ENCODE measurements around the gene FAM219A. TPM values are rescaled to one million over a fixed set of nuclear protein-coding genes. Genes with fewer than 3 reads are reported as not detected.

The FAM219A gene
- total RNA-seq, 1 experiment from 2014 or later = 17.1 TPM

- H3K4me2 ChIP-seq (ENCODE audit: low read length) = peak overlapping the region; percentile 57; the same call in 1 of the 2 replicates
- H3K9me3 ChIP-seq (ENCODE audit: low read length) = no peaks in the 10 kb centered on the region
- POLR2A ChIA-PET (ENCODE audit: unreplicated experiment) = no interaction called here
- CTCF ChIA-PET = interaction anchor here (0.5 to 2.9 kb wide), 2 partner anchors 89 to 238 kb away, joined by 15 to 16 read pairs; no protein-coding TSS in a partner anchor
- no peak overlapping the region for H2AFZ ChIP-seq (ENCODE audit: low read length)
- 0 out of 2 replicates have a peak, but pooled peaks cover 5% of the 10 kb centered on the region for H4K20me1 ChIP-seq (ENCODE audit: low read length)
- no peak overlapping the region for H3K9ac ChIP-seq (ENCODE audit: low read length)
- no peaks in the 10 kb centered on the region for H3K79me2 ChIP-seq (ENCODE audit: low read length)
- peaks cover 31% of the 10 kb centered on the region for H3K4me1 ChIP-seq (ENCODE audit: insufficient read depth, low read length)
- ATAC-seq (peak; percentile 74), DNase-seq (peak; percentile 90)
- H3K27ac ChIP-seq (ENCODE audit: low read length) = peak overlapping the region; percentile 30
- no peaks in the 10 kb centered on the region for H3K27me3 ChIP-seq (ENCODE audit: low read length)
- intact Hi-C loops (cut with micrococcal nuclease) = loop anchor here (5.0 kb wide), 1 partner anchor 89 kb away; no protein-coding TSS in a partner anchor
- H3K36me3 ChIP-seq (ENCODE audit: low read depth, low read length) = no peaks in the 10 kb centered on the region
- TF ChIP-seq EZH2phosphoT487 (IDR thresholded peaks at IDR 0.05; ENCODE audit: borderline replicate concordance, low read length) (no peak), EZH2 (IDR thresholded peaks at IDR 0.05; ENCODE audit: low read length, unreplicated experiment) (no peak), CTCF (conservative IDR thresholded peaks at IDR 0.05; ENCODE audit: low read depth, low read length) (no peak)
- no peak overlapping the region for H3K4me3 ChIP-seq (ENCODE audit: low read length)
- H3K9me2 ChIP-seq (replicated peaks; ENCODE audit: low read length) = no peaks in the 10 kb centered on the region
- no TSS peak for BruUV-seq (replicated peaks)
- no peaks in the 10 kb centered on the region for H3F3A ChIP-seq (ENCODE audit: low read length, unreplicated experiment)
Measured at GRCh38 chr9:34503406-34503805, 45.0 kb upstream of the FAM219A start.

GRCh38 chr9:34502891-34503290, 44.5 kb upstream of the FAM219A start:
- Histone ChIP-seq H3K9me3 (ENCODE audit: low read length) (no peaks in the 10 kb centered on the region), H3K9ac (ENCODE audit: low read length) (no peak overlapping the region), H3K9me2 (replicated peaks; ENCODE audit: low read length) (no peaks in the 10 kb centered on the region), H4K20me1 (ENCODE audit: low read length) (0 out of 2 replicates have a peak, but pooled peaks cover 5% of the 10 kb centered on the region), H3F3A (ENCODE audit: low read length, unreplicated experiment) (no peaks in the 10 kb centered on the region), H3K4me1 (ENCODE audit: insufficient read depth, low read length) (peaks cover 31% of the 10 kb centered on the region), H3K4me3 (ENCODE audit: low read length) (no peak overlapping the region; the same call in 1 of the 2 replicates), H2AFZ (ENCODE audit: low read length) (no peak overlapping the region), H3K36me3 (ENCODE audit: low read depth, low read length) (no peaks in the 10 kb centered on the region), H3K27me3 (ENCODE audit: low read length) (no peaks in the 10 kb centered on the region), H3K27ac (ENCODE audit: low read length) (peak overlapping the region; percentile 30), H3K4me2 (ENCODE audit: low read length) (peak overlapping the region; percentile 57), H3K79me2 (ENCODE audit: low read length) (no peaks in the 10 kb centered on the region)
- ATAC-seq (peak; percentile 35), DNase-seq (peak; percentile 36)
- BruUV-seq (replicated peaks) = no TSS peak
- POLR2A ChIA-PET (ENCODE audit: unreplicated experiment) = no interaction called here
- intact Hi-C loops (cut with micrococcal nuclease) = loop anchor here (5.0 kb wide), 1 partner anchor 89 kb away; no protein-coding TSS in a partner anchor
- TF ChIP-seq EZH2 (IDR thresholded peaks at IDR 0.05; ENCODE audit: low read length, unreplicated experiment) (no peak), EZH2phosphoT487 (IDR thresholded peaks at IDR 0.05; ENCODE audit: borderline replicate concordance, low read length) (no peak), CTCF (conservative IDR thresholded peaks at IDR 0.05; ENCODE audit: low read depth, low read length) (no peak)
- CTCF ChIA-PET = interaction anchor here (1.4 to 2.9 kb wide), 2 partner anchors 72 to 89 kb away, joined by 4 to 15 read pairs; no protein-coding TSS in a partner anchor

GRCh38 chr9:34502471-34502870, 44.1 kb upstream of the FAM219A start:
- TF ChIP-seq CTCF (conservative IDR thresholded peaks at IDR 0.05; ENCODE audit: low read depth, low read length) = no peak
- no peak for TF ChIP-seq EZH2phosphoT487 (IDR thresholded peaks at IDR 0.05; ENCODE audit: borderline replicate concordance, low read length)
- no peak for TF ChIP-seq EZH2 (IDR thresholded peaks at IDR 0.05; ENCODE audit: low read length, unreplicated experiment)
- DNase-seq (no peak), ATAC-seq (peak; percentile 7)
- Histone ChIP-seq H3K27ac (ENCODE audit: low read length) (0 out of 2 replicates have a peak overlapping the region, but pooled peaks have one; percentile 30), H4K20me1 (ENCODE audit: low read length) (0 out of 2 replicates have a peak, but pooled peaks cover 5% of the 10 kb centered on the region), H3K9ac (ENCODE audit: low read length) (no peak overlapping the region), H3K4me1 (ENCODE audit: insufficient read depth, low read length) (peaks cover 31% of the 10 kb centered on the region), H2AFZ (ENCODE audit: low read length) (no peak overlapping the region), H3K27me3 (ENCODE audit: low read length) (no peaks in the 10 kb centered on the region), H3K9me3 (ENCODE audit: low read length) (no peaks in the 10 kb centered on the region), H3F3A (ENCODE audit: low read length, unreplicated experiment) (no peaks in the 10 kb centered on the region), H3K36me3 (ENCODE audit: low read depth, low read length) (no peaks in the 10 kb centered on the region), H3K4me2 (ENCODE audit: low read length) (peak overlapping the region; percentile 57), H3K79me2 (ENCODE audit: low read length) (no peaks in the 10 kb centered on the region), H3K9me2 (replicated peaks; ENCODE audit: low read length) (no peaks in the 10 kb centered on the region), H3K4me3 (ENCODE audit: low read length) (no peak overlapping the region; the same call in 1 of the 2 replicates)
- CTCF ChIA-PET = interaction anchor here (0.6 to 2.9 kb wide), 7 partner anchors 44 to 1182 kb away, joined by 3 to 15 read pairs (median 5); no protein-coding TSS in a partner anchor
- POLR2A ChIA-PET (ENCODE audit: unreplicated experiment) = no interaction called here
- intact Hi-C loops (cut with micrococcal nuclease) = loop anchor here (5.0 kb wide), 1 partner anchor 90 kb away; no protein-coding TSS in a partner anchor
- no TSS peak for BruUV-seq (replicated peaks)
